NB4 (cell line): ENCODE results near the gene CD164L2.

Experiments
- MYC ChIP-seq: IDR thresholded peaks from 2 replicates; pipeline ENCODE4 v1.6.1; 2011; ENCODE audit warnings: low read depth, low read length
- POLR2A ChIP-seq: IDR thresholded peaks from 2 replicates; pipeline ENCODE4 v1.6.1; 2011; ENCODE audit warnings: mild to moderate bottlenecking; ENCODE audit not compliant: insufficient read length; ENCODE audit errors: extremely low read depth
- TF ChIP-seq, protein P1 (sequence below): IDR thresholded peaks from one replicate; pipeline ENCODE4 v1.5.1; 2012; ENCODE audit warnings: low read depth, low read length
- TF ChIP-seq, protein P2 (sequence below): IDR thresholded peaks from 2 replicates; pipeline ENCODE4 v1.6.1; 2011; ENCODE audit warnings: low read depth, low read length

DNA sequence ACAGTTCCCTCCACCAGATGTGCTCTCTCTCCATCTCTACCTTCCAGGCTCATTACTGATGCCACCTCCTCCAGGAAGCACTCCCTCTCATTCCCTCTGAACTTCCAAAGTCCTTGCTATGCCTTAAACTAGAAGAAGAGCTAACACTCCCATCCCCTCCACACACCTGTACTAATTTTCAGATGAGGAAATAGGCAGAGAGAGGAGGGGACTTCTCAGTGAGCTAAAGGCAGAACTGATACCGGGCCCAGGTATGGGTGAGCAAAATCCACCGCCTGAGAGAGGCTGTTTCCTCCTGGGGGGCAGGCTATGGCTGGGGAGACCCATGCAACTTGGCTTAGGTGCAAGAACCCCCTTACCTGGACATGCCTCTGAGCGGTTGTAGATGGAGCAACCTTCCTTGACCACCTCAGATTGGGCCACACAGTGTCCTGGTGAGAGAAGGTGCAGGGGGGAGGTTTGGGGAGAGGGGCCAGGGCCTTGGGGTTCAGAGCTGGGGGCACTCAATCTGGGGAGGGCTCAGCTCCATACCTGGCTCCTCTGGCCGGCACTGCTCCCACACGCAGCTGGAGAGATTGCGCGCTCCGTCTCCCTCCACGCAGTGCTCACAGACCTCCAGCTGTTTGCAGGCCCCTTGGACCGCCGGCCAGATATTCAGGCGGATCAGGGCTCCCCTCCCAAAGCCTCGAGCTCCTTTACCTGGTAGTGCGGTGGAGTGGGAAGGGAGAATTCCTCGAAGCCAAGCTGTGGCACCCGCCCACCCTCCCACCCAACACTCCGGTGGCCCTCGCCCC is 967 bp downstream of the CD164L2 start:
- TF ChIP-seq, protein P1, sequence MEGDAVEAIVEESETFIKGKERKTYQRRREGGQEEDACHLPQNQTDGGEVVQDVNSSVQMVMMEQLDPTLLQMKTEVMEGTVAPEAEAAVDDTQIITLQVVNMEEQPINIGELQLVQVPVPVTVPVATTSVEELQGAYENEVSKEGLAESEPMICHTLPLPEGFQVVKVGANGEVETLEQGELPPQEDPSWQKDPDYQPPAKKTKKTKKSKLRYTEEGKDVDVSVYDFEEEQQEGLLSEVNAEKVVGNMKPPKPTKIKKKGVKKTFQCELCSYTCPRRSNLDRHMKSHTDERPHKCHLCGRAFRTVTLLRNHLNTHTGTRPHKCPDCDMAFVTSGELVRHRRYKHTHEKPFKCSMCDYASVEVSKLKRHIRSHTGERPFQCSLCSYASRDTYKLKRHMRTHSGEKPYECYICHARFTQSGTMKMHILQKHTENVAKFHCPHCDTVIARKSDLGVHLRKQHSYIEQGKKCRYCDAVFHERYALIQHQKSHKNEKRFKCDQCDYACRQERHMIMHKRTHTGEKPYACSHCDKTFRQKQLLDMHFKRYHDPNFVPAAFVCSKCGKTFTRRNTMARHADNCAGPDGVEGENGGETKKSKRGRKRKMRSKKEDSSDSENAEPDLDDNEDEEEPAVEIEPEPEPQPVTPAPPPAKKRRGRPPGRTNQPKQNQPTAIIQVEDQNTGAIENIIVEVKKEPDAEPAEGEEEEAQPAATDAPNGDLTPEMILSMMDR, result no peak
- TF ChIP-seq POLR2A, result no peak
- TF ChIP-seq MYC, result no peak
- TF ChIP-seq, protein P2, sequence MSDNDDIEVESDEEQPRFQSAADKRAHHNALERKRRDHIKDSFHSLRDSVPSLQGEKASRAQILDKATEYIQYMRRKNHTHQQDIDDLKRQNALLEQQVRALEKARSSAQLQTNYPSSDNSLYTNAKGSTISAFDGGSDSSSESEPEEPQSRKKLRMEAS, result no peak
